ENCODE data around the gene STX18.

DNA sequence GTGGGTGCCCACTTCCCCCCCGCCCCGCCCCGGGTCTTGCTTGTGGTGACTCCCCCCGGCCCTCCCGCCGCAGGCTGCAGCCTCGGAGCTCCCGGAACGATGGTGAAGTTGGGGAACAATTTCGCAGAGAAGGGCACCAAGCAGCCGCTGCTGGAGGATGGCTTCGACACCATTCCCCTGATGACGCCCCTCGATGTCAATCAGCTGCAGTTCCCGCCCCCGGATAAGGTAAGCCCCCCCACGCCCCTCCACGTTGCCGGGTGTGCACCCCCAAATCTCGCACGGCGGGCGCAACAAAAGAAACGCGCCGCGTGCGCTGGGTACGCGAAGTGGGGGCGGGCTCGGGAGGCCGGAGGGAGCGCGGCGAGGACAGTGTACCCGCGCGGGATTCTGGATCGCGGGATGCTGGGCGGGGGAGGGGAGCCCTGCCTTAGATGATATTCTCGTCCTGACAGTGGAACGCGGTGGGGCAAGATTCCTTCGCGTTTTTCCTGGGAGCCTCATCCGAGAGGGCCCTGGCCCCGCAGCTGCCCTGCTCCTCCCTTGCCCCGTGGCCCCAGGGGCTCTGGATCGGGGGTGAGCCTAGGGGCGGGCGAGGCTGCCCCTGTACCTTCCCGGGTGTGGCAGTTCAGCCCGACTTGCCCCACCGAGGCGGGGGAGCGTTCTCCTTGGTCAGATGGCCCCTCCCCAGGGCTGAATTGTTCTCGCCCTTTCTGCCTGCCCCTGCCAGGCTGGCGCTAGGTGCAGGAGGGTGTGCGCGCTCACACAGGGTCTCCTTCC, 154.1 kb downstream of the STX18 start:
- TF ChIP-seq, protein P1, sequence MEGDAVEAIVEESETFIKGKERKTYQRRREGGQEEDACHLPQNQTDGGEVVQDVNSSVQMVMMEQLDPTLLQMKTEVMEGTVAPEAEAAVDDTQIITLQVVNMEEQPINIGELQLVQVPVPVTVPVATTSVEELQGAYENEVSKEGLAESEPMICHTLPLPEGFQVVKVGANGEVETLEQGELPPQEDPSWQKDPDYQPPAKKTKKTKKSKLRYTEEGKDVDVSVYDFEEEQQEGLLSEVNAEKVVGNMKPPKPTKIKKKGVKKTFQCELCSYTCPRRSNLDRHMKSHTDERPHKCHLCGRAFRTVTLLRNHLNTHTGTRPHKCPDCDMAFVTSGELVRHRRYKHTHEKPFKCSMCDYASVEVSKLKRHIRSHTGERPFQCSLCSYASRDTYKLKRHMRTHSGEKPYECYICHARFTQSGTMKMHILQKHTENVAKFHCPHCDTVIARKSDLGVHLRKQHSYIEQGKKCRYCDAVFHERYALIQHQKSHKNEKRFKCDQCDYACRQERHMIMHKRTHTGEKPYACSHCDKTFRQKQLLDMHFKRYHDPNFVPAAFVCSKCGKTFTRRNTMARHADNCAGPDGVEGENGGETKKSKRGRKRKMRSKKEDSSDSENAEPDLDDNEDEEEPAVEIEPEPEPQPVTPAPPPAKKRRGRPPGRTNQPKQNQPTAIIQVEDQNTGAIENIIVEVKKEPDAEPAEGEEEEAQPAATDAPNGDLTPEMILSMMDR (IDR thresholded peaks at IDR 0.05) = no peak
- TF ChIP-seq EZH2 (IDR thresholded peaks at IDR 0.05) = peak; percentile 53
- TF ChIP-seq EZH2phosphoT487 (IDR thresholded peaks at IDR 0.05) = peak; percentile 35

All from neural progenitor cell (in vitro differentiated cells).